ENCODE measurements around the gene SCN11A. TPM values are rescaled to one million over a fixed set of nuclear protein-coding genes. Genes with fewer than 3 reads are reported as not detected.

SCN11A gene
- polyA plus RNA-seq, 1 donor = 2.5 TPM

Other genes with a start within 250 kb of the SCN11A start
- gene SCN10A, start 235.7 kb downstream of the SCN11A start, polyA plus RNA-seq (ENCODE audit: insufficient read length) = not detected
- gene WDR48, start 72 bp upstream of the SCN11A start, polyA plus RNA-seq (ENCODE audit: insufficient read length) = 39.0 TPM
- 34.9 TPM for gene GORASP1, start 55.7 kb upstream of the SCN11A start, polyA plus RNA-seq (ENCODE audit: insufficient read length)
- gene TTC21A, start 55.7 kb upstream of the SCN11A start, polyA plus RNA-seq (ENCODE audit: insufficient read length) = 4.3 TPM
- gene CSRNP1, start 101.6 kb upstream of the SCN11A start, polyA plus RNA-seq (ENCODE audit: insufficient read length) = 4.9 TPM
- gene XIRP1, start 140.7 kb upstream of the SCN11A start, polyA plus RNA-seq (ENCODE audit: insufficient read length) = 265 TPM
- 4.2 TPM for gene CX3CR1, start 228.1 kb upstream of the SCN11A start, polyA plus RNA-seq (ENCODE audit: insufficient read length)

Data from forelimb muscle (tissue), 1 donor.